Peyer's patch (tissue), 4 donors: Measurements from ENCODE around the gene C19orf12. TPM values are rescaled to one million over a fixed set of nuclear protein-coding genes. Genes with fewer than 3 reads are reported as not detected.
A peak's percentile ranks its signal among the peaks of the same experiment; 100 is the strongest.

Source experiments
- DNase-seq, 3 donors: peaks; one replicate each; pipeline ENCODE4 v3.0.0-alpha.2; 2017 to 2019
- H3K27ac ChIP-seq, 4 donors: fragments of 200-600 bp; sonication (generic); one replicate each; pipeline ENCODE4 v1.5.1; 2016 to 2019
- H3K27me3 ChIP-seq, 2 donors: fragments of 200-600 bp; sonication (generic); one replicate each; pipeline ENCODE4 v1.5.1; 2019
- H3K36me3 ChIP-seq, 3 donors: fragments of 200-600 bp; sonication (generic); one replicate each; pipeline ENCODE4 v1.5.1; 2016 to 2019
- H3K4me1 ChIP-seq, 4 donors: fragments of 200-600 bp; sonication (generic); one replicate each; pipeline ENCODE4 v1.5.1; 2016 to 2019
- H3K4me3 ChIP-seq, 4 donors: fragments of 200-600 bp; sonication (generic); 1 replicate in 3 of 4; 2 replicates in 1 of 4; pipeline ENCODE4 v1.5.1; 2016 to 2019; ENCODE audit warnings: mild to moderate bottlenecking in 1 of 4
- H3K9me3 ChIP-seq, 4 donors: fragments of 200-600 bp; sonication (generic); one replicate each; pipeline ENCODE4 v1.5.1; 2016 to 2019; ENCODE audit warnings: mild to moderate bottlenecking in 1 of 4
- CTCF ChIP-seq, 6 experiments: fragments of 450-650 bp in 4 of 6; fragments of 200-600 bp in 2 of 6; sonication (generic) in 1 of 6; IDR thresholded peaks; one replicate each; pipeline ENCODE4 v1.5.1; 2017 to 2019; ENCODE audit warnings: antibody characterized with exemption in 6 of 6, mild to moderate bottlenecking in 3 of 6, moderate library complexity in 1 of 6
- POLR2A ChIP-seq, 2 donors: fragments of 450-650 bp; IDR thresholded peaks; one replicate each; pipeline ENCODE4 v1.5.1; 2017; ENCODE audit warnings: antibody characterized with exemption in 2 of 2, mild to moderate bottlenecking in 2 of 2, moderate library complexity in 2 of 2
- total RNA-seq, 4 donors: library from RNA; depleted of rRNA; stranded (reverse); fragments of >200 nt; gene quantifications; one replicate each; pipeline ENCODE4 v1.1.0, GENCODE V29; 2016

Gene C19orf12
- total RNA-seq, 4 donors from 2014 or later, result 18.2 to 49.1 (median 28.2) TPM

DNA sequence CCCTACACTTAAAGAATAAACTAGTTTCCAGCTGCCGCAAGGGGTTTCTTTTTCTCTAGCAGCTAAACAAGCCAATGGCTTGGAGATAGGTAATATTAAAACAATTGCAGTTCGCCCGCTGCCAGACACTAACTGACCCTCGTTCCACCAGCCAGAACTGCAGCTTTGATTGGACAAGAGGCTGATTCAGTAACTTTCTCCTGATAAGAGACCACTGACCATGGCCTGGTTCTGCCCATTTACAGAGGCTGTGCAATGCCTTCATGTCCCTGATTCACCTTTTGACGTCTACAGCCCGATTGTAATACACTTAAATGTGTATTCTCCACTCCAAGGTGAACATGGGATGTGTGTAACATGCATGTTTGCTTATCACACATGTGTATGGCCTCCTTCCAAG lies 12.8 kb upstream of the C19orf12 start:
- no peak overlapping the region for H3K4me3 ChIP-seq
- H3K36me3 ChIP-seq, result no peaks in the 10 kb centered on the region
- H3K27me3 ChIP-seq, result no peaks in the 10 kb centered on the region
- DNase-seq, result no peak
- no peak for TF ChIP-seq CTCF (IDR thresholded peaks at IDR 0.05)
- H3K4me1 ChIP-seq, result peaks cover 0 to 11% (median 1%) of the 10 kb centered on the region in 4 donors
- no peak overlapping the region for H3K27ac ChIP-seq
- no peaks in the 10 kb centered on the region for H3K9me3 ChIP-seq

- no peaks in the 10 kb centered on the region for H3K27me3 ChIP-seq
Measured at GRCh38 chr19:29724746-29725145, 9.7 kb upstream of the C19orf12 start.

GRCh38 chr19:29724102-29724641 lies 9.1 kb upstream of the C19orf12 start:
- DNase-seq, result no peak
- Histone ChIP-seq H3K27ac (no peak overlapping the region), H3K9me3 (no peaks in the 10 kb centered on the region), H3K36me3 (no peaks in the 10 kb centered on the region), H3K27me3 (no peaks in the 10 kb centered on the region), H3K4me3 (peak overlapping the region in 3 of 4 donors; percentile 19 to 36 (median 20)), H3K4me1 (peaks cover 0 to 11% (median 0%) of the 10 kb centered on the region in 4 donors)
- TF ChIP-seq POLR2A (IDR thresholded peaks at IDR 0.05), result no peak
- TF ChIP-seq CTCF (IDR thresholded peaks at IDR 0.05), result no peak

More at GRCh38 chr19:29724746-29725145, 9.7 kb upstream of the C19orf12 start:
- Histone ChIP-seq H3K4me3 (no peak overlapping the region), H3K9me3 (no peaks in the 10 kb centered on the region), H3K27ac (no peak overlapping the region), H3K4me1 (peaks cover 0 to 11% (median 0%) of the 10 kb centered on the region in 4 donors), H3K36me3 (no peaks in the 10 kb centered on the region)
- TF ChIP-seq POLR2A (IDR thresholded peaks at IDR 0.05), result no peak
- TF ChIP-seq CTCF (IDR thresholded peaks at IDR 0.05), result no peak
- no peak for DNase-seq

DNA sequence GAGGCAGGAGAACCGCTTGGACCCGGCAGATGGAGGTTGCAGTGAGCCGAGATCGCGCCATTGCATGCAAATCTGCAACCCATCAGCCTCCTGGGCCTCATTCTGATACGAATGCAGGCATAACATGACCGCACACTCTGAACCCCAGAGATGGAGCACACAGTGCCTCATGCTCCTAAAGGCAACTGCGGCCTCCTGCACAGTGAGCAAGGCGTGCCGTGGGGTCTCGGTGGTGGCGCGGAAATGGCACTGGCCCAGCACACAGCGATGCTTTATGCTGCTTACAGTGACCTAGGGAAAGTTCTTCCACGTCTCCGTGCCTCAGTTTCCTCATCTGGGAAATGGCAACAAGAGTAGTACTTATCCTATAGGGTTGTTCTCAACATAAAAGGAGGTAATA lies 2.0 kb upstream of the C19orf12 start:
- Histone ChIP-seq H3K27ac (peak overlapping the region in 1 of 4 donors; percentile 91), H3K27me3 (no peaks in the 10 kb centered on the region), H3K4me1 (peaks cover 4 to 35% (median 12%) of the 10 kb centered on the region in 4 donors), H3K36me3 (no peaks in the 10 kb centered on the region), H3K9me3 (no peaks in the 10 kb centered on the region), H3K4me3 (no peak overlapping the region)
- TF ChIP-seq CTCF (IDR thresholded peaks at IDR 0.05) (no peak), POLR2A (IDR thresholded peaks at IDR 0.05) (no peak)
- DNase-seq, result no peak

GRCh38 chr19:29715701-29716581 lies 880 bp upstream of the C19orf12 start:
- Histone ChIP-seq H3K27me3 (no peaks in the 10 kb centered on the region), H3K27ac (peak overlapping the region; percentile 89 to 97 (median 92)), H3K9me3 (no peaks in the 10 kb centered on the region), H3K36me3 (no peaks in the 10 kb centered on the region), H3K4me3 (peak overlapping the region; percentile 81 to 99 (median 90)), H3K4me1 (peaks cover 4 to 39% (median 12%) of the 10 kb centered on the region in 4 donors)
- DNase-seq, result peak in 2 of 3 donors; percentile 61 to 71
- peak in 1 of 2 donors; percentile 35 for TF ChIP-seq POLR2A (IDR thresholded peaks at IDR 0.05)
- no peak for TF ChIP-seq CTCF (IDR thresholded peaks at IDR 0.05)
